Ishikawa (cell line): ENCODE results near the gene PEPD.

ENCODE experiments used
- EGR1 ChIP-seq: IDR thresholded peaks from 2 replicates; pipeline ENCODE4 v1.6.1; 2012
- EP300 ChIP-seq: IDR thresholded peaks from 2 replicates; pipeline ENCODE4 v1.6.1; 2012; ENCODE audit warnings: borderline replicate concordance
- FOXM1 ChIP-seq: IDR thresholded peaks from 2 replicates; pipeline ENCODE4 v1.6.1; 2012; ENCODE audit warnings: low read depth, borderline replicate concordance
- MAX ChIP-seq: IDR thresholded peaks from 2 replicates; pipeline ENCODE4 v1.6.1; 2012
- NFIC ChIP-seq: IDR thresholded peaks from 2 replicates; pipeline ENCODE4 v1.6.1; 2012
- RAD21 ChIP-seq: IDR thresholded peaks from 2 replicates; pipeline ENCODE4 v1.6.1; 2012; ENCODE audit warnings: low read depth
- TAF1 ChIP-seq: IDR thresholded peaks from 2 replicates; pipeline ENCODE4 v1.6.1; 2012; ENCODE audit warnings: low read depth, mild to moderate bottlenecking
- TCF12 ChIP-seq: IDR thresholded peaks from 2 replicates; pipeline ENCODE4 v1.6.1; 2012; ENCODE audit warnings: low read depth
- TEAD4 ChIP-seq: IDR thresholded peaks from 2 replicates; pipeline ENCODE4 v1.6.1; 2012
- YY1 ChIP-seq: IDR thresholded peaks from 2 replicates; pipeline ENCODE4 v1.6.1; 2012; ENCODE audit warnings: low read depth
- ZBTB7A ChIP-seq: IDR thresholded peaks from 2 replicates; pipeline ENCODE4 v1.6.1; 2012; ENCODE audit warnings: low read depth
- TF ChIP-seq, protein P1 (sequence below): IDR thresholded peaks from 2 replicates; pipeline ENCODE4 v1.6.1; 2012; ENCODE audit warnings: low read depth, mild to moderate bottlenecking

GRCh38 chr19:33469171-33470039 lies 52.2 kb downstream of the PEPD start:
- TF ChIP-seq MAX: no peak
- TF ChIP-seq, protein P1, sequence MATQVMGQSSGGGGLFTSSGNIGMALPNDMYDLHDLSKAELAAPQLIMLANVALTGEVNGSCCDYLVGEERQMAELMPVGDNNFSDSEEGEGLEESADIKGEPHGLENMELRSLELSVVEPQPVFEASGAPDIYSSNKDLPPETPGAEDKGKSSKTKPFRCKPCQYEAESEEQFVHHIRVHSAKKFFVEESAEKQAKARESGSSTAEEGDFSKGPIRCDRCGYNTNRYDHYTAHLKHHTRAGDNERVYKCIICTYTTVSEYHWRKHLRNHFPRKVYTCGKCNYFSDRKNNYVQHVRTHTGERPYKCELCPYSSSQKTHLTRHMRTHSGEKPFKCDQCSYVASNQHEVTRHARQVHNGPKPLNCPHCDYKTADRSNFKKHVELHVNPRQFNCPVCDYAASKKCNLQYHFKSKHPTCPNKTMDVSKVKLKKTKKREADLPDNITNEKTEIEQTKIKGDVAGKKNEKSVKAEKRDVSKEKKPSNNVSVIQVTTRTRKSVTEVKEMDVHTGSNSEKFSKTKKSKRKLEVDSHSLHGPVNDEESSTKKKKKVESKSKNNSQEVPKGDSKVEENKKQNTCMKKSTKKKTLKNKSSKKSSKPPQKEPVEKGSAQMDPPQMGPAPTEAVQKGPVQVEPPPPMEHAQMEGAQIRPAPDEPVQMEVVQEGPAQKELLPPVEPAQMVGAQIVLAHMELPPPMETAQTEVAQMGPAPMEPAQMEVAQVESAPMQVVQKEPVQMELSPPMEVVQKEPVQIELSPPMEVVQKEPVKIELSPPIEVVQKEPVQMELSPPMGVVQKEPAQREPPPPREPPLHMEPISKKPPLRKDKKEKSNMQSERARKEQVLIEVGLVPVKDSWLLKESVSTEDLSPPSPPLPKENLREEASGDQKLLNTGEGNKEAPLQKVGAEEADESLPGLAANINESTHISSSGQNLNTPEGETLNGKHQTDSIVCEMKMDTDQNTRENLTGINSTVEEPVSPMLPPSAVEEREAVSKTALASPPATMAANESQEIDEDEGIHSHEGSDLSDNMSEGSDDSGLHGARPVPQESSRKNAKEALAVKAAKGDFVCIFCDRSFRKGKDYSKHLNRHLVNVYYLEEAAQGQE: no peak
- no peak for TF ChIP-seq TAF1
- no peak for TF ChIP-seq EP300
- TF ChIP-seq TCF12: no peak
- TF ChIP-seq RAD21: no peak
- TF ChIP-seq YY1: no peak
- no peak for TF ChIP-seq FOXM1
- TF ChIP-seq ZBTB7A: no peak
- TF ChIP-seq NFIC: no peak
- TF ChIP-seq TEAD4: no peak
- TF ChIP-seq EGR1: no peak
